Measurements from ENCODE around the gene GUF1.
A peak's percentile ranks its signal among the peaks of the same experiment; 100 is the strongest.

The GUF1 gene, protein sequence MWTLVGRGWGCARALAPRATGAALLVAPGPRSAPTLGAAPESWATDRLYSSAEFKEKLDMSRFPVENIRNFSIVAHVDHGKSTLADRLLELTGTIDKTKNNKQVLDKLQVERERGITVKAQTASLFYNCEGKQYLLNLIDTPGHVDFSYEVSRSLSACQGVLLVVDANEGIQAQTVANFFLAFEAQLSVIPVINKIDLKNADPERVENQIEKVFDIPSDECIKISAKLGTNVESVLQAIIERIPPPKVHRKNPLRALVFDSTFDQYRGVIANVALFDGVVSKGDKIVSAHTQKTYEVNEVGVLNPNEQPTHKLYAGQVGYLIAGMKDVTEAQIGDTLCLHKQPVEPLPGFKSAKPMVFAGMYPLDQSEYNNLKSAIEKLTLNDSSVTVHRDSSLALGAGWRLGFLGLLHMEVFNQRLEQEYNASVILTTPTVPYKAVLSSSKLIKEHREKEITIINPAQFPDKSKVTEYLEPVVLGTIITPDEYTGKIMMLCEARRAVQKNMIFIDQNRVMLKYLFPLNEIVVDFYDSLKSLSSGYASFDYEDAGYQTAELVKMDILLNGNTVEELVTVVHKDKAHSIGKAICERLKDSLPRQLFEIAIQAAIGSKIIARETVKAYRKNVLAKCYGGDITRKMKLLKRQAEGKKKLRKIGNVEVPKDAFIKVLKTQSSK

DNA sequence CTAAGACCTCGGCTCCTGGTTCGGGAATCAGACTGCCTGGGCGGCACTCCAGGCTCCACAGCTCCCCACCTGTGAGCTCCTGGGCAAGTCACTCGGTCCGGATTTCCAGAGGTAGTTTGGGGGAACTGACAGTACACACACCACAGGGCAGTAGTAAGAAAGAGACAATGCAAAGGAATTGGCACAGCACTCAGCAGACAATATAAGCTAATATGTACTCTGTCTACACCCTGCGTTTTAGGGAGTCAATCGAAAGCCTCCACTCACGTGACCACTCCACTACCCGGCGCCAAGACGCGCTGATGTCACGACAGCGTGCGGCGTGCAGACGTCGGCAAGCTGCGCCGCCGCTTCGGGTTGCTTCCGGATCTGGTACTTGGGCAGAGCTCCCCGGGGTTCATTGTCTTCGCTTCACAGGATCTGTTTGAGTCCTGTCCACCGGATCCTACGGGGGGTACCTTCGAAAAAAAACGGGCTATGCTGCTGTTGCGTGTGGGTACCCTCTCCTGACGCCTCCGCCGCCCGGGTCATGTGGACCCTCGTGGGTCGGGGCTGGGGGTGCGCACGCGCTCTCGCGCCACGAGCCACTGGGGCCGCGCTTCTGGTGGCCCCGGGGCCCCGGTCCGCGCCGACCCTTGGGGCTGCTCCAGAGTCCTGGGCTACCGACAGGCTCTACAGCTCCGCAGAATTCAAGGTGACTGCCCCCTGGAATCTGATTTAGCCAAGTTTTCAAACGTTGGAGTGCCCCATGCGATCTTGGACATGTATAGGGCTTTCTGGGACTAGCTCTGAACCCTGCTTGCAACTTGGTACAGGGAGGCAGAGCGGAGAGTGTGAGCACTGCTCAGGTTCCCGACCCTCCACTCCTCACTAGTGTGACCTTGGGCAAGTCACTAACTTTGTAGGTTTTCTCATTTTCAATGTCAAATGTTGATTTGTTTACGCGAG lies at the start of gene GUF1:
Gene GUF1 (plus strand): TSS at position 327 of the 948 bp plus-strand sequence. CDS start 203 bp downstream, at position 530.
- peak; percentile 70 for DNase-seq

DNA sequence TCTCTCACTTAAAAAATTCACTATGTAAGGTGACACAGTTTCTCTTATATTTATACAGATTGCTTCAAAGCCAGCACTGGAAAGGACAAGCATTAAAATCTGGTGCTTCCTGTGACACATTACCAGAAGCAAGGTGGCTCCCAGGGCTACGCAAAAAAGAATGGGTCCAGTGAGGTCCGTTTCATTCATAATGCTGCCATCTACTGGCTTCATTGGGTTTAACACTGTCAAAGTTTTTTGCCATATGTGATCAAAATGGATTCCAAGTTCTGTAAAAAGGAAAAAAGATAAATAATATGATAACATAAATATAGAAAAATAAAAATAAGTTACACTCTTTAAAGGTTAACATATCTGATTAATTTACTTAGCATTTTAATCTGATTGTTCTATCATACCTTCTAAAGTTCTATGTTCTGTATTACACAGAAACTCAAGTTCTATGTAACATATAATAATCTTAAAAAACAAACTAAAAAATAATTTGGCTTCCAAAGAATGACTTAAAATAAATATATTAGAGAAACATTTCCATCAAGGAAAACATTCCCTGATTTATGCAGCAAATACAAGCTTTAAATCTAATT lies 48.8 kb upstream of the GUF1 start:
- peak; percentile 60 for DNase-seq

DNA sequence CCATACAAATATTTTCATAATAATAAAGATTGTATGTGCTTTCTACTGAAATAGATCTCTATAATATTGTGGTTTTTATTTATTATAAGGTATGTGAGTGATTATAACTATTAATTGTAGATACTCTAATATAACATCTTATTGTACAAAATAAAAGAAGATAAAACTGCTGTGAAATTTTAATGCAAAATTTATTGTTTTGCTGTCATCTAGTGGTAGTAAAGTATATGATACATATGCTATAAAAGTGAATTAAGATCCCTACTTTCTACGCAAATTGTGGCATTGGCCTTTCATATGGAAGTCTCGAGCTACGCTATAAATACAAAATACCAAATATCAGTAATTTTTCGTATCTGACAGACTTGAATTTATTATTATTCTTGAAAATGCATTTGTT lies 46.1 kb upstream of the GUF1 start:
- DNase-seq = no peak

DNA sequence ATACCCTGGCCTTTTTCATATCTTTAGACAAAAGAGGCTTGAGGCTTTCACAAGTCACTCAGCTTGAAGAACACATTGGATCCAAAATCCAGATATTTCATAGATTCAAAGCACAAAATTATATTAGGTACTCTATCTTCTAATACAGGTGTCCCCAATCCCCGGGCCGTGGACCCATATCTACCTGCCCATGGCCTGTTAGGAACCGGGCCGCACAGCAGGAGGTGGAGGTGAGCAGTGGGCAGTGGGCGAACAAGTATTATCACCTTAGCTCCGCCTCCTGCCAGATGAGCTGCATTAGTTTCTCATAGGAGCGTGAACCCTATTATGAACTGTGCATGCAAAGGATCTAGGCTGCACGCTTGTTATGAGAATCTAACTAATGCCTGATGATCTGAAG lies 45.5 kb upstream of the GUF1 start:
- DNase-seq = no peak

DNA sequence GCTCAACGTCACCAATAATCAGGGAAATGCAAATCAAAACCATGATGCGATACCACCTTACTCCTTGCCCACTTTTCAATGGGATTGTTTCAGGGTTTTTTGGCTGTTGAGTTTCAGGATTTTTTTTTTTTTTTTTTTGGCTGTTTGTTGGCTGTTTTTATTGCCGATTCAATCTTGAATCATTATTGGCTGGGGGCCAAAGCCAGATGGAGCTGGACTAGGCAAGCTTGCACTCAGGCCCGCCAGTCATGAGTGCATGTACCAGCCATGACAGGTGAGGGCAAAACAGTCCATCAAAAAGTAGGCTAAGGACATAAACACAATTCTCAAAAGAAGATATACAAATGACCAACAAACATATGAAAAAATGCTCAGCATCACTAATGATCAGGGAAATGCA lies 40.1 kb upstream of the GUF1 start:
- DNase-seq = no peak

DNA sequence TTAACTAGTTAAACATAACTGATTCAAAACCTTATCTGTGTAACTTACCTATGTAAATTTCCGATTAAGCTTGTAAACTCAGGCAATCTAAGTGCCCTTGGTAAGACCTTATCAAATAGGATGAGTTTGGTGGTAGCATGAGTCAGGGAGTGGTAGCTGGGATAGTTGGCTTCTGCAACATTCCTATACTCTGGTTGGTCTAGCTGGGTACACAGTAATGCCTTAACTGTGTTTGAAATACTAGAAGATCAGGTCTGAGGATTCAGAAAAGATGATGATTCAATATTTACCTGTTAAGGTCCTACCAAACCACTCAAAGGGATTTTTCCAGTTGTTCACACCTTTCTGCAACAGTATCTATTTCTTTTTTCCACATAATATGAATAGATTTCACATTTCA lies 32.1 kb upstream of the GUF1 start:
- no peak for DNase-seq

DNA sequence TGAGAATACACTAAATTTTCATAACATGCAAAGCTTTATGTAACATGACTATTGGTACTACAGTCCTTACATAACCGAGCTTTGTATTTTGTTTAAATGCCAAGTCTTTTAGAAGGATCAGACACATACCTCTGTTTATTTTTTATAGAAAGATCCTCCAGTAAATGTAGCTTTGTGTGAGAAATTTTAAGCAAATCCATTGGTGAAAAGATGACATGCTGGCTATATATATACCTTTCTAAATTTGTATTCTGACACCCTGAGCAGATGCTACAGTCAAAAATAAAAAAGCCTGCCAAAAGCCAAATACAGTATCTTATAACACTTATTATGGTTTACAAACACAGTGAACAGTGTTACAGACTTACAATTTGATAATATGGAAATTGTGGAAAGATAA lies 26.8 kb upstream of the GUF1 start, which contains the start of gene YIPF7:
Gene YIPF7 (minus strand): TSS at position 201 of the 400 bp plus-strand sequence. CDS start 1,525 bp downstream, outside the sequence.
- DNase-seq = peak; percentile 17

DNA sequence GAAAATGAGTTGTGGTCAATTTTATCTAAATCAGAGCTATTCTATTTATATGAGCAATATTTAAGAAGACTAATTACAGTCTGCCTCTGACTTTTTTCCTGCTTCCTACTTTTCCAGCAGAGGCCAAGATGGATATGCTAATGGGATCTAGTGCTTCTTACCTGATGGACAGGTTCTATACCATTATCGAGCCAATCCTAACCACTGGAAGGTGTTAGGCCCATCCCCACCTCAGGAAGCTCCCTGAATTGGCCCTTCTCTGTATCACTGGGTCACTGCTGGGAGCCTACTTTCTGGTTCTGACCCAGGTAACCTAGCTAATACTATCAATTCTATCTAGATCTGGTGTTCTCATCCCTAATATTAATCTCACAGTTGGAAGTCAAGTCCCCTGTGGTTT lies 26.2 kb upstream of the GUF1 start:
- DNase-seq = no peak

DNA sequence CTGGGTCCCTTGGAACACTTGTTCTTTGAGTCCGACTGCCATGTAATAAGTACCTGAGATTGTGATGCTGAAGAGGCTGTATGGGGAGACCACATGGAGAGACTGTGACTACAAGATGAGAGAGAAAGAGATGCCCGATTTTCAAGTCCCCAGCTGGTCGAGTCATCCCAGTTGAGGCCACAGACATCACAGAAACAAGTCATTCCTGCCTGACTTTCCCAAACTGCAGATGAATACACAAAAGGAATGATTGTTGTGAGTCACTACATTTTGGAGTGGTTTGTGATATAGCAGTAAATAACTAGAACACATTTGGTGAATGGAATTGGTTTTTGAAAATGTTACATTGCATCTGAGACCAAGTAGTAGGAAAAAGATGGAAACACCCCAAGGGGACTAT lies 17.8 kb upstream of the GUF1 start:
- DNase-seq = no peak

DNA sequence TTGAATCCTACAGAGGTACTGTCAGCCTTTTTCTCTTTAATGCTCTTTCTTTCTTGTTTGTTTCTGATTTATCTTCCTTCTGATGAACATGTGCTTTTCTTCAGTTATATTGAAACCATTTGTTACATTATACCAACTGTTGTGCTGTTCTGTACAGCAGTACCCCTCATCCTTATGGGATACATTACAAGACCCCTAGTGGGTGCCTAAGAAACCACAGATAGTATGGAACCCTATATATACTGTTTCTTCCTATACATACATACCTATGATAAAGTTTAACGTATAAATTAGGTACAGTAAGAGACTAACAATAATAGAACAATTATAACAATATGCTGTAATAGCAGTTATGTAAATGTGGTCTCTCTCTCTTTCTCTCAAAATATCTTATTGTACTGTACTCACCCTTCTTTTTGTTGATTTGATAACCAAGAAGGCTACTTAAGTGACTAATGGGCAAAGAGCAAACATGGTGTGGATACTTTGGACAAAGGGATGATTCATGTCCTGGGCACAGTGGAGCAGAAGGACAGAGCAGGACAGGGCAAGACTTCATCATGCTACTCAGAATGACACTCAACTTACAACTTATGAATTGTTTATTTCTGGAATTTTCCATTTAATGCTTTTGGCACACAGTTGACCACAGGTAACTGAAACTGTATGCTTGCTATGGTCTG lies 16.1 kb upstream of the GUF1 start:
- DNase-seq = no peak

DNA sequence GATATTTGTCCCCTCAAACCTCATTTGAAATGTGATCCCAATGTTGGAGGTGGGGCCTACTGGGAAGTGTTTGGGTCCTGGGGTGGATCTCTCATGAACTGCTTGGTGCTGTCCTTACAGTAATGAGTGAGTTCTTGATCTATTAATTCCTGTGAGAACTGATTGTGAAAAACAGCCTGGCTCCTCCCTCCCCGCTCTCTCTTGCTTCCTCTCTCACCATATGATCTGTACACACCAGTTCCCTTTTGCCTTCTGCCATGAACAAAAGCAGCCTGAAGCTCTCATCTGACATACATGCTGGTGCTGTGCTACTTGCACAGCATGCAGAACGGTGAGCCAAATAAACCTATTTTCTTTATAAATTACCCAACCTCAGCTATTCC lies 15.6 kb upstream of the GUF1 start:
- no peak for DNase-seq

DNA sequence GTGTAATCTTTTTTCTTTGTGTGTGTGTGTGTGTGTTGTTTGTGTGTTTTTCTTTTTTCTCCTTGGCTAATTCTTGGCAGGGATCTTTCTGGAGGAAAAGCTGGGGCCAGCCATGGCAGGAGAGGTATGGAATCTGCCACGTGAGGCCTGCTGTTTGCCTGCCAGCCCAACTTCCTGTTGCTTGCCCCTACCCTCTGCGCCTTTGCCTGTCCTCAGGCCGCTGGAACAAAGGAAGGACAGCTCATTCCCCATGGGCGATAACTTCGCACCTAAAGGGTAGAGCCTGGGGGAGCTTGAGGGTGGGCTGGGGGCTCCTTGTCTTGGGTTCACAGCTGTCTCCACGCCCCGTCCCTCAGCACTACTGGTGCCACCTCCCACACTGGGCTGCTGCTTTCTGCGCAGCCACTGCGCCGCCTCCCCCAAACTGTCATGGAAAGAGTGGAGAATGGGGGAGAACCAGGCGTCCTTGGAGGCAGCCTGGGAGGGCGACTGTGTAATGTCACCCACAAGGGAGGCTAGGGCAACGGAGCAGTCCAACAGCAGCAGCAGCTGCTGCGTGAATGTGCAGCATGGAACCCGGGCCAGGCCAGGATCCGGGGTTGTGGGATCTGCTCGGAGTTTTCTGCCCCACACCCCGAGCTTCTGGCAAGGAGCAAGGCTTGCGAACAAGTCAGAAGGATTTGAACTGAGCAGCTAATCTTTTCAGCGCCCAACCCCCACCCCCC lies 14.5 kb upstream of the GUF1 start:
- DNase-seq = no peak

DNA sequence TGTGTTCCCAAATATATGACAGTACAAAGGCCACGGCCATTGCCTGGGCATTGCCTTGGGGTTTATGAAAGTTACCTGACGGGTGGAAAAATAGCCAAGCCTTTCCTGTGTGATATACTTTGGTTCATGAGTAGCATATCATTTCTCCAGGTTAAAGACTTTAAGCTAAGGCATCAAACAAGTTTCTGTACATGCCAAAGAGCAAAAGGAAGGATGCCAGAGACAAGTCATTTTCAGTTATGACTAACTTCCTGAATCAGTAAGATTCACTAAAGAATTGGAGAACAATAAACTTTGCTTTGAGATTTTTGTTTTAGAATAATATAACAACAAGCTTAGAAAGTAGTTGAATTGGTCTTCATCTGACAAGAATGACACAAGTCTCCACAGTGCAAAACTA lies 9.7 kb upstream of the GUF1 start:
- DNase-seq = no peak

DNA sequence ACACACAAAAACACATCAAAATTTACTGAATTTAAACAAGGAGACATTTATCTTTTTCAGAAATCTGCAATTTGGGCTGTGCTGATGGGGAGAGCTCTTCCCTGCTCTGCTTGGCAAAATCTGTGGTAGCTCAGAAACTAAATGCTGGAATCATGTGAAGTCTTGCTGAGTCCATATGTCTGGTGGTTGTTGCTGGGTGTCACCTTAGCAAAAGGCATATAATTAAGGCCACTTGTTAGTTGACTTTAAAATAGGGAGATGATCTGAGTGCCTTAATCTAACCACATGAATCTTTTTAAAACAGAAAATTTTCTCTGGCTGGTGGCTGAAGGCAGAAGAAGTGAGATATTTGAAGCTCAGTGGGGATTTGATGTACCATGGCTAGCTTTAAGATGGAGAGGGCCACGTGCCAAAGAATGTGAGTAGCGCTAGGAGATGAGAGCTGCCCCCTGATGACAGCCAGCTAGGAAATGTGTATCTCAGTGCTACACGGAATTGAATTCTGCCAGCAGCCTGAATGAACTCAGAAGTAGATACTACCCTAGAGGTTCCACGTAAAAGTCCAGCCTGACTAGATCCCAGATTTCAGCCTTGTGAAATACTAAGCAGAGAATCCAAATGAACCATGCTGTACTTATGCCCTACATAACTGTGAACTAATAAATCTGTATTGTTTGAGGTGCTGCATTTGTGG lies 7.6 kb upstream of the GUF1 start:
- DNase-seq = no peak

DNA sequence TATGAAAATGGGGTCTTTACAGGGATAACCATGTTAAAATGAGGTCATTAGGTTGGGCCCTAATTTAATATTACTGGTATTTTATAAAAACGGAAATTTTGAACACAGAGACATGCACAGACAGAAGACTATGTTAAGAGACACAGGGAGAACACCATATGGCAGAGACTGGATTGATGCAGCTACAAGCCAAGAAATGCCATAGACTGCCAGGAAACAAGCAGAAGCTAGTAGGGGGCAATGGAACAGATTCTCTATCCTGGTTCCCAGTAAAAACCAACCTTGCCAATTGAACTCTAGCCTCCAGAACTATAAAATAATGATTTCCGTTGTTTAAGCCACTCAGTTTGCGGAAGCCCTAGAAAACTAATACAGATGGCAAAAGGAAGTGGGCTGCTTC lies 6.6 kb upstream of the GUF1 start:
- DNase-seq = no peak

DNA sequence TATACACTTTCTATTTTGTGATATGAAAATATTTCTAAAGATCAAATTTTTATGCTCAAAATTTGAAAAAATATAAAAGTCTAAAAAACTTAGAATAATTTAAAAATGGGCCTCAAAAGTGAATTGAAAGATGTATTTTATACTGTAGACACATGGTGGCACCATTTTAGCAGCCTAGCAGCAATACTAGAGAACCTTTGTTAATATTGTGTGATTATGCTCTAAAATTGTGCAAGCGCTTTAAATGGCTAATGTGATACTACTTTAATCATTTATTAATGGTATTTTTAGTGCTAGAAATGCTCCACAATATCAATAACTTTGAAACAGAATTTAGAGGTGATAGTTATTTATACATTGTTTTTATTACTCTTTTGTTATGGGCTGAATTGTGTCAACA lies 3.7 kb upstream of the GUF1 start:
- no peak for DNase-seq

DNA sequence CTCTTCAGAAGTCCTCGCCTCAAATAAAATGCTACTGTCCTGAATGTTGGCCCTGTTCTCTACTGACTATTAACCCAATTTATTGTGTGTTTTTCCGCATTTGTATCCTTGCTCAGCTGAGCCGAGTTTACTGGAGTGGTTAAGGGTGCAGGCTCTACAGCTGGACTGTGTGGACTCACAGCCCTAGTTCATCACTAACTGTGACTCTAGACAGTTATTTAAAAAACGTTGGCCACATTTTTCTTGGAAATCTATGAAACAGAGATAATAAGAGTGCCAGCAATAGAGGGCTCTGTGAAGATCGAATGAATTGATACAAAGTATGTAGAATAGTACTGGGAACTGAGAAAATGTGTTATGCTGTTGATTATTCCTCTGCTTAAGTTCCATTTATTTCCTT lies 2.9 kb upstream of the GUF1 start:
- DNase-seq = no peak

DNA sequence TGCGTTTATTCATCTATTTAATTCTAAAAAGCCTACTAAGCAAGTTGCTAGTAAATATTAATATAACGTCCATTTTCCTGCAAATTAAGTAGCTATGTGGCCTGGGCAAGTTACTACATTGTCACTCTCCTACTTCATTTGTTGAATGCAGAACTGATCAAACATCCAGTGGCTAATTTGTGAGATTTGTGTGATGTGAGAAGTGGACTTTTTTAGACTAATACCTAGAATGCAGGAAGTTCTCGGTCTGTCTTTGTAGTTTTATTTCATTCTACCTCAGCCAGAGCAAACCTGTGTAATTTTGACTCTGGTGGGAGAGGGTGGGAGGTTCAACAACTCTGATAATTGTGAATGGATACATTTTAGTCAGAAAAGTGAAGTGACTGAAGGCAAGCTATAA lies 840 bp downstream of the GUF1 start:
- no peak for DNase-seq

DNA sequence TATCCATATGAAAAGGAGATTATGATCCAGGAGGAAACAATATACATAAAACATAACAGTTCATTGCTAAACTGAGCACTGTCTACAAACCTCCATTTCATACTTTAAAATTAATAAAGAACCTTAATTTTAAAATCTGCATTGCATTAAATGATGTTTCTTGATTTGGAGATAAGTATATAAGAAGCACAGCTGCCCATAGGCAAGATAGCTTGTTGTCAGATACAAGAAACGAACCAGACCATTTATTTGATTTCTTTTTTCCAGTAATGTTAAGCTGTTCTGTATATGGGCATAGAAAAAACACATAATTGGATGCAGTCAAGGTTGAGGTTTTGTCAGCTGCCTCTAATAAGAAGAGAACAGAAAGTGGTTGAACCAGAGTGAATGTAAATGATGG lies 6.4 kb downstream of the GUF1 start:
- DNase-seq = no peak

DNA sequence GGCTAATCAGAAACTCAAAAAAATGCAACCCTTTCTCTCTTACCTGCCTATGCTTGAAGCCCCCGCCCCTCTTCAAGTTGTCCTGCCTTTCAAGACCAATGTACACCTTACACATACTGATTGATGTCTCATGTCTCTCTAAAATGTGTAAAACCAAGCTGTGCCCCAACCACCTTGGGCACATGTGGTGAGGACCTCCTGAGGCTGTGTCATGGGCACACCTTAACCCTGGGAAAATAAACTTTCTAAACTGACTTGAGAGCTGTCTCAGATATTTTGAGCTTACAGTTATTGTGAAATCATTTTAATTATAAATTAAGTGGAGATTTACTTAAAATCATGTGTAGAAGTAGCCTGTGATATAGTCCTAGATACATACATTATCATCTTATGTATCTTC lies 22.2 kb downstream of the GUF1 start:
- no peak for DNase-seq

DNA sequence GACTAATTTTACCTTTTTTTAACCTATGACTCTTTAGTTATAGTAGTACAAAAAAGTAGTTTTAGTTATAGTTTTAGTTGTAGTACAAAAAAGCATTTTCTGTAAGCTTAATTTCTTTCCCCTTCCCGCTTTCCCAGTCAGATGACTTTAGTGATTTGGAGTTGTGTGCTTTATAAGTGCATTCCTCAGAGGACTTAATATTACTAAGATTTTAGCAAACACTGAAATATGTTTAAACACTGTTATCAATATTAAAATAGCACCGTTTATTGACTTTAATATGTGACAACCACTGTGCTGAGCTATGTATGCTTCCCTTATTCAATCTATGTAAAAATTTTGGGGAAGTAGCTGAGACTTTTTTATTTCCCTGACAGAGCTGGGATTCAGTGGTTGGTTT lies 22.8 kb downstream of the GUF1 start:
- DNase-seq = no peak
